22Rv1 (cell line): ENCODE data around the gene OLFM2.

Source experiments
- H3K27ac ChIP-seq: fragments of 450-650 bp; 2 replicates; pipeline ENCODE4 v1.5.1; 2017
- ZFX ChIP-seq: fragments of 450-650 bp; IDR thresholded peaks from 2 replicates; pipeline ENCODE4 v1.6.1; 2017; ENCODE audit warnings: antibody characterized with exemption, borderline replicate concordance
- TF ChIP-seq, protein P1 (sequence below): fragments of 450-650 bp; IDR thresholded peaks from 2 replicates; pipeline ENCODE4 v1.5.1; 2017; ENCODE audit warnings: mild to moderate bottlenecking

Gene OLFM2

DNA sequence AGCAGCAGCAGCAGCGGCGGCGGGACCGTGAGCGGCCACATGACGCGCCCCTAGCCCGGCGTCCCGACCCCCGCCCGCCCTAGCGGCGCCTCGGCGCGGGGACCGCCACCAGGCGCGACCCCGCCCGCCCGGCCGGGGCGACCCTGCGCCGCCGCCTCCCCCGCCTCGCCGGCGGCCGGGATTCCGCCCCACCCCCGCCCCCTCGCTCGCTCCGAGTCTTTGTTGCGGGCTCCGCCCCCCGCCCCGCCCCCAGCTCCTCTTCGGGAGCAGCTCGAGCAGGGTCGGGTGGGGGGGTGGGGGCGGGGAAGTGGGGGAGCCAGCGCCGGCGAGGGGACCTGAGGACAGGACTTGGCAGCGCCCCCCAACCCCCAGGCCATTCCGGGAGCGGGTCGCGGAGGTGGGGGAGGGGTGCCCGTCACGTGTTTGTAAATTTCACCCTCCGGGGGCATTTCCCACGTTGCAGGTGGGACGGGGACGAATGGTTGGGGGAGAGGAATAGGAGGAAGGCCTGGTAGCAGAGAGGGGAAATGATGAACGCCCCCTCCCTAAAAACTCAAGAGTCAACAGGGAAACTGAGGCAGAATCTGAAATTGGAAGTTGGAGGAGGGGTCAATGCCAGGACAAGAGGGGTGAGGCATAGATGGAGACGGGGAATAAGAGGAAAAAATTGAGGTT is at the start of gene OLFM2:
TSS of gene OLFM2 (minus strand) at position 190 of the 675 bp plus-strand sequence. CDS start at position 41, 149 bp downstream.
- no peak within 1 kb of the TSS for H3K27ac ChIP-seq
- TF ChIP-seq, protein P1, sequence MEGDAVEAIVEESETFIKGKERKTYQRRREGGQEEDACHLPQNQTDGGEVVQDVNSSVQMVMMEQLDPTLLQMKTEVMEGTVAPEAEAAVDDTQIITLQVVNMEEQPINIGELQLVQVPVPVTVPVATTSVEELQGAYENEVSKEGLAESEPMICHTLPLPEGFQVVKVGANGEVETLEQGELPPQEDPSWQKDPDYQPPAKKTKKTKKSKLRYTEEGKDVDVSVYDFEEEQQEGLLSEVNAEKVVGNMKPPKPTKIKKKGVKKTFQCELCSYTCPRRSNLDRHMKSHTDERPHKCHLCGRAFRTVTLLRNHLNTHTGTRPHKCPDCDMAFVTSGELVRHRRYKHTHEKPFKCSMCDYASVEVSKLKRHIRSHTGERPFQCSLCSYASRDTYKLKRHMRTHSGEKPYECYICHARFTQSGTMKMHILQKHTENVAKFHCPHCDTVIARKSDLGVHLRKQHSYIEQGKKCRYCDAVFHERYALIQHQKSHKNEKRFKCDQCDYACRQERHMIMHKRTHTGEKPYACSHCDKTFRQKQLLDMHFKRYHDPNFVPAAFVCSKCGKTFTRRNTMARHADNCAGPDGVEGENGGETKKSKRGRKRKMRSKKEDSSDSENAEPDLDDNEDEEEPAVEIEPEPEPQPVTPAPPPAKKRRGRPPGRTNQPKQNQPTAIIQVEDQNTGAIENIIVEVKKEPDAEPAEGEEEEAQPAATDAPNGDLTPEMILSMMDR = no peak
- no peak for TF ChIP-seq ZFX

DNA sequence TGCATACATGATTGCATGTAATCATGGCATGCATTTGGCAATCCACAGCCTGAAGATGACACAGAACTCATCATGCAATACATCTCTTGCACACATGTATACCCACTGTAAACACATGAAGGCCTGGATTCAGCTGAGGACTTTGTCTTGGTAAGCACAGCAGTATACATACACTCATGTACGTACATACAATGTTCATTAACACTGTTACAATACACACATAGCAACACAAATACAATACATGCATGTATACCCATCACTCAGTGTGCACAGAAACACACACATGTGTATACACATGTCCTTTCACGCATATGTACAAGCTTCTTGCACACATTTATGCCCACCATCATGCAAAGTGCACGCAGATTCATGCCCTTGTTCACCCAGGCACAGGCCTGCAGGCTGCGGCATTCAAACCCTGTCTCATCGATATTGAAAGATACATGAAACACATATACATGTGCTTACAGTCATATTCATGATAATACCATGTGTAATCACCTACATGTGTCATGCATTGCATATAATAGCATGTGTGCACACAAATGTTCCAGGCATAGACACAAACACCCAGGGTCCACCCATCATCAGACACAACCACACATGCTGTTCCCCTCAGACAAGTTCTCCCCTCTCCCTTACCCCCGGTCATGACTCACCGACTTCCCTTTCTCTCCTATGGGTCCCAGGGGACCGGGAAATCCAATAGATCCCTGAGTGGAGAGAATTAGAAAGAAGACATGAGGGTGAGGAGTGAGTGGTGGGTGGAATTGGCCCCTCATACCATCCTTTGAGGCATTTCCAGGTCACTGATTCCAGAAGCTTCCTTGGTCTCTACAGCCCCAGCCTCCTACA is 45.3 kb upstream of the OLFM2 start:
- H3K27ac ChIP-seq = no peak overlapping the region
- TF ChIP-seq, protein P1 = no peak
- no peak for TF ChIP-seq ZFX

DNA sequence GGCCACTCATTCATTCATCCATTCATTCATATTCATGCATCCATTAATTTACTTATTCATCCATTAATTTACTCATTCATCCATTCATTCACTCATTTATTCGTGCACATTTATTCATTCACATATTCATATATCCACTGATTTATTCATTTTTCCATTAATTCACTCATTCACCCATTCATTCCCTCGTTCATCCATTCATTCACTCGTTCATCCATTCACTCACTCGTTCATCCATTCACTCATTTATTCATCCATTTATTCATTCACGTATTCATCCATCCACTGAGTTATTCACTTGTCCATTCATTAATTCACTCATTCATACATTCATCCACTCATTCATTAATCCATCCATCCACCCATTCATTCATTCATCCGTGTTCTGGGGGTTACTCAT is 35.8 kb upstream of the OLFM2 start:
- TF ChIP-seq, protein P1 = no peak
- no peak for TF ChIP-seq ZFX
- H3K27ac ChIP-seq = no peak overlapping the region

DNA sequence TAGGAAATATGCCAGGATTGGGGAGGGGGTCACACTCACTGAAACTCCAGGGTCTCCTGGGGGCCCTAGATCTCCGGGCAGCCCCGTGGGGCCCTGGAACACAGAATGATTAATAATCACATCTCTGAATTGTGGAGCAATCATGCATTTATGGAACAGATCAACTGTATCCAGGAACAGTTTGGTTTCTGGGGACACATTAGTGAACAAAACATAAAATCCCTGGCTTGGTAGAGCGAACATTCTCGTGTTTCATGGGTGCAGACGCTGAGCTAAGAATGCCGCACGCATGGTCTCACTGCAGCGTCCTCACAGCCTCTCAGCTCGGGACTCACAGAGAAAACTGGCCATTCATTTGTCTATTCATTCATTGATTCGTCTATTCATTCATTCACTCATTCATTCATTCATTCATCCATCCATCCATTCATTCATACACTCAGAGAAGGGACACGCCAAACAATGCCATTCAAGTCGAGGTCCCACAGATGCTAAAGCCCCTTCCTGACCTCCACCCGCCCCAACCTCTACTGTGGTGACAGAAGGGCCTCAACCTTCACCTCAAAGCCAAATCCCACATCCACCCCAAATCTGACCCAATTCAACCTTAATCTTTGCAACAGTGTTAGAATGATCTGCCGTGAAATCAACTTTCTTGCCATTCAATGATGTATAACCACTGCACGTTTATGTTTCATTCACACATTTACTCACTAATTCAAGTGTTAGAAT is 35.0 kb upstream of the OLFM2 start:
- H3K27ac ChIP-seq = no peak overlapping the region
- no peak for TF ChIP-seq ZFX
- TF ChIP-seq, protein P1 = no peak

GRCh38 chr19:9970481-9970880 is 34.2 kb upstream of the OLFM2 start:
- TF ChIP-seq ZFX = no peak
- TF ChIP-seq, protein P1 = no peak
- H3K27ac ChIP-seq = no peak overlapping the region

DNA sequence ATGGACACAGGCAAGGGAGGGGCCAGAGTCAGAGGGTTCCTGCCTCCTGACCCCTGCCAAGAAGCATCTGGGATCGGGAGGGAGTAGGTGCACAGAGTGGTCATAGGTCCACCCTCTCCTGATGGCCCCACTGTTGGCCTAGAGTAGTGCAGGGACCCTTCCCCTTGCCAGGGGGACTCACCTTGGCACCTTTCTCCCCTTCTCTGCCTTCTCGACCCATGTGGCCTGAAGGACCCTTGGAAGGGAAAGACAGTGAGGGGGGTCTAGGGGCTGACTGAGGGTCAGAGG is 33.3 kb upstream of the OLFM2 start:
- TF ChIP-seq, protein P1 = no peak
- TF ChIP-seq ZFX = no peak
- H3K27ac ChIP-seq = no peak overlapping the region
